ENCODE measurements around the gene PAK1IP1.

Gene PAK1IP1

GRCh38 chr6:10687582-10687981 is 7.2 kb upstream of the PAK1IP1 start:
- no peak overlapping the region for H3K27ac Mint-ChIP-seq

GRCh38 chr6:10690651-10691445 is 3.9 kb upstream of the PAK1IP1 start:
- Mint-ChIP-seq H3K27ac (peak overlapping the region; percentile 19 to 75 (median 58)), H3K4me3 (peak overlapping the region; percentile 63 to 76 (median 73)), H3K36me3 (ENCODE audit: low read depth) (no peaks in the 10 kb centered on the region), H3K9me3 (no peaks in the 10 kb centered on the region), H3K4me1 (peaks cover 34% of the 10 kb centered on the region), H3K27me3 (ENCODE audit: low read depth) (peaks cover 7% of the 10 kb centered on the region)
- no peak for TF ChIP-seq CTCF (IDR thresholded peaks at IDR 0.05; ENCODE audit: unreplicated experiment in 3 of 3)

More at GRCh38 chr6:10687582-10687981, 7.2 kb upstream of the PAK1IP1 start:
- Mint-ChIP-seq H3K27me3 (ENCODE audit: low read depth) (peaks cover 10% of the 10 kb centered on the region), H3K36me3 (ENCODE audit: low read depth) (no peaks in the 10 kb centered on the region), H3K4me1 (peaks cover 7% of the 10 kb centered on the region), H3K4me3 (no peak overlapping the region), H3K9me3 (no peaks in the 10 kb centered on the region)
- TF ChIP-seq CTCF (IDR thresholded peaks at IDR 0.05; ENCODE audit: unreplicated experiment in 3 of 3): no peak

- H3K4me3 Mint-ChIP-seq: peak overlapping the region; percentile 98 to 99 (median 98)
- H3K9me3 Mint-ChIP-seq: no peaks in the 10 kb centered on the region
- peaks cover 2% of the 10 kb centered on the region for H3K36me3 Mint-ChIP-seq (ENCODE audit: low read depth)
- peak overlapping the region; percentile 100 for H3K27ac Mint-ChIP-seq
- H3K27me3 Mint-ChIP-seq (ENCODE audit: low read depth): peaks cover 1% of the 10 kb centered on the region
- TF ChIP-seq CTCF (IDR thresholded peaks at IDR 0.05; ENCODE audit: unreplicated experiment in 3 of 3): no peak
- peaks cover 41% of the 10 kb centered on the region for H3K4me1 Mint-ChIP-seq
Observed at GRCh38 chr6:10692965-10693538, 1.7 kb upstream of the PAK1IP1 start.

- peaks cover 41% of the 10 kb centered on the region for H3K4me1 Mint-ChIP-seq
- peaks cover 18% of the 10 kb centered on the region for H3K36me3 Mint-ChIP-seq (ENCODE audit: low read depth)
- no peak for TF ChIP-seq CTCF (IDR thresholded peaks at IDR 0.05; ENCODE audit: unreplicated experiment in 3 of 3)
- peak overlapping the region; percentile 100 for H3K27ac Mint-ChIP-seq
- H3K4me3 Mint-ChIP-seq: peak overlapping the region; percentile 98 to 99 (median 98)
- H3K9me3 Mint-ChIP-seq: no peaks in the 10 kb centered on the region
- no peaks in the 10 kb centered on the region for H3K27me3 Mint-ChIP-seq (ENCODE audit: low read depth)
Observed at GRCh38 chr6:10695086-10695657, 400 bp downstream of the PAK1IP1 start.

GRCh38 chr6:10696655-10697054 is 1.9 kb downstream of the PAK1IP1 start:
- no peak for TF ChIP-seq CTCF (IDR thresholded peaks at IDR 0.05; ENCODE audit: unreplicated experiment in 3 of 3)
- Mint-ChIP-seq H3K4me3 (peak overlapping the region; percentile 98 to 99 (median 98)), H3K36me3 (ENCODE audit: low read depth) (peaks cover 32% of the 10 kb centered on the region), H3K27ac (peak overlapping the region in 1 of 3 experiments; percentile 22), H3K4me1 (peaks cover 36% of the 10 kb centered on the region), H3K9me3 (no peaks in the 10 kb centered on the region), H3K27me3 (ENCODE audit: low read depth) (no peaks in the 10 kb centered on the region)
